Endothelial cell of umbilical vein (primary cell): Measurements from ENCODE around the gene RAB5IF. TPM values are rescaled to one million over a fixed set of nuclear protein-coding genes. Genes with fewer than 3 reads are reported as not detected.

ENCODE experiments used
- BruUV-seq: library from RNA; stranded (reverse); fragments of 400-500 nt; replicated peaks from 2 replicates; lab custom pipeline; 2021; lab: Mats Ljungman, UMichigan
- CTCF ChIA-PET: fragments of 300-600, 350-600 bp; sonication (Branson Sonifier 250); formaldehyde crosslinking; loops from one replicate; lab custom pipeline; 2021; ENCODE audit warnings: antibody characterized with exemption, inconsistent platforms; lab: Charles Lee
- POLR2A ChIA-PET: fragments of 300-600, 350-600 bp; sonication (Branson Sonifier 250); formaldehyde crosslinking; loops from one replicate; lab custom pipeline; 2021; ENCODE audit warnings: antibody characterized with exemption, inconsistent platforms; lab: Charles Lee
- DNase-seq: peaks from one replicate; pipeline ENCODE4 v3.0.0-alpha.2; 2011; ENCODE audit warnings: low read depth, low spot score
- FAIRE-seq: peaks from 2 replicates; lab custom pipeline; 2011; peaks lifted over from hg19 to GRCh38; lab: Jason Lieb, UNC
- H2AFZ ChIP-seq: 2 replicates; pipeline ENCODE4 v1.6.0; 2012; ENCODE audit warnings: low read depth, low read length, control low read depth, inconsistent platforms
- H3K27ac ChIP-seq: 2 replicates; pipeline ENCODE4 v1.5.1; 2011; ENCODE audit warnings: low read depth, mild to moderate bottlenecking, control low read depth, low read length, moderate library complexity; ENCODE audit not compliant: insufficient read depth
- H3K27me3 ChIP-seq, 2 experiments: 2 replicates each; pipeline versions ENCODE4 v1.6.0 to v1.6.1; 2011; ENCODE audit warnings: low read length in 2 of 2, mixed read lengths in 1 of 2; ENCODE audit not compliant: control insufficient read depth in 2 of 2, insufficient read depth in 2 of 2
- H3K36me3 ChIP-seq, 2 experiments: 2 replicates in 1 of 2; 3 replicates in 1 of 2; pipeline ENCODE4 v1.5.1; 2011; ENCODE audit warnings: low read length in 2 of 2, mild to moderate bottlenecking in 1 of 2, moderate library complexity in 1 of 2; ENCODE audit not compliant: control insufficient read depth in 2 of 2, insufficient read depth in 2 of 2; ENCODE audit errors: extremely low read depth in 1 of 2
- H3K4me1 ChIP-seq: 3 replicates; pipeline ENCODE4 v1.5.1; 2011; ENCODE audit warnings: mild to moderate bottlenecking, low read length; ENCODE audit not compliant: control insufficient read depth, insufficient read depth; ENCODE audit errors: extremely low read depth
- H3K4me2 ChIP-seq: 2 replicates; pipeline ENCODE4 v1.6.1; 2011; ENCODE audit warnings: low read length, control low read depth, mixed read lengths; ENCODE audit not compliant: insufficient read depth
- H3K4me3 ChIP-seq, 3 experiments: fragments of 200-600 bp in 1 of 3; sonication (generic), shearing (Covaris generic) in 1 of 3; replicated peaks in 1 of 3; 2 replicates each; pipeline ENCODE4 v1.5.1; 2011 to 2016; ENCODE audit warnings: control low read depth in 3 of 3, low read length in 3 of 3, mild to moderate bottlenecking in 2 of 3, inconsistent platforms in 1 of 3, low read depth in 1 of 3, moderate library complexity in 1 of 3; ENCODE audit not compliant: insufficient read depth in 1 of 3
- H3K79me2 ChIP-seq: 2 replicates; pipeline ENCODE4 v1.6.0; 2012; ENCODE audit warnings: low read length, inconsistent platforms; ENCODE audit not compliant: control insufficient read depth, insufficient read depth
- H3K9ac ChIP-seq: replicated peaks from 2 replicates; pipeline ENCODE3; 2011; ENCODE audit warnings: low read length, control low read depth; ENCODE audit not compliant: insufficient read depth; ENCODE audit errors: extremely low read depth
- H3K9me1 ChIP-seq: replicated peaks from 3 replicates; pipeline ENCODE4 v1.6.0; 2011; ENCODE audit warnings: mild to moderate bottlenecking, low read length; ENCODE audit not compliant: control insufficient read depth, insufficient read depth; ENCODE audit errors: extremely low read depth
- H3K9me3 ChIP-seq: replicated peaks from 2 replicates; pipeline ENCODE4 v1.5.1; 2012; ENCODE audit warnings: low read length, inconsistent platforms; ENCODE audit not compliant: control insufficient read depth, insufficient read depth
- H4K20me1 ChIP-seq: replicated peaks from 2 replicates; pipeline ENCODE3; 2011; ENCODE audit warnings: mild to moderate bottlenecking, low read length; ENCODE audit not compliant: control insufficient read depth, insufficient read depth; ENCODE audit errors: extremely low read depth
- CTCF ChIP-seq, 2 donors: IDR thresholded peaks; 1 replicate in 1 of 2; 2 replicates in 1 of 2; pipeline ENCODE4 v1.5.1; 2011; ENCODE audit warnings: low read length in 2 of 2, mild to moderate bottlenecking in 2 of 2, moderate library complexity in 2 of 2, control low read depth in 1 of 2, inconsistent platforms in 1 of 2, low read depth in 1 of 2; ENCODE audit not compliant: insufficient read depth in 1 of 2; ENCODE audit errors: extremely low read depth in 1 of 2
- EZH2 ChIP-seq: IDR thresholded peaks from 2 replicates; pipeline ENCODE4 v1.6.1; 2012; ENCODE audit warnings: borderline replicate concordance, low read depth, mild to moderate bottlenecking, moderate library complexity, low read length, inconsistent platforms; ENCODE audit not compliant: severe bottlenecking
- FOS ChIP-seq: IDR thresholded peaks from 2 replicates; pipeline ENCODE4 v1.6.1; 2011; ENCODE audit warnings: mild to moderate bottlenecking, low read length, moderate library complexity, borderline replicate concordance; ENCODE audit not compliant: insufficient read depth
- GATA2 ChIP-seq: IDR thresholded peaks from 2 replicates; pipeline ENCODE4 v1.7.0; 2011; ENCODE audit warnings: low read depth, mild to moderate bottlenecking, moderate library complexity, mixed read lengths, low read length; ENCODE audit not compliant: insufficient read length, insufficient read depth
- JUN ChIP-seq: IDR thresholded peaks from 2 replicates; pipeline ENCODE4 v1.6.1; 2011; ENCODE audit warnings: borderline replicate concordance, low read depth; ENCODE audit not compliant: insufficient read length, insufficient read depth
- MYC ChIP-seq: IDR thresholded peaks from one replicate; pipeline ENCODE4 v1.6.1; 2011; ENCODE audit warnings: mild to moderate bottlenecking, low read depth, low read length
- POLR2A ChIP-seq: IDR thresholded peaks from 2 replicates; pipeline ENCODE4 v1.6.1; 2012; ENCODE audit warnings: low read depth, mild to moderate bottlenecking, control low read depth, low read length
- POLR2AphosphoS5 ChIP-seq: IDR thresholded peaks from 2 replicates; pipeline ENCODE4 v1.6.1; 2012; ENCODE audit warnings: low read depth, mild to moderate bottlenecking, control low read depth, low read length, moderate library complexity; ENCODE audit not compliant: insufficient read depth
- dilution Hi-C: fragments of 300-500 bp; cut with MboI; formaldehyde crosslinking; loops from one replicate; pipeline ENCODE4 v1.15.0; 2019; ENCODE audit warnings: low sequenced_read_pairs; ENCODE audit not compliant: extremely low pct_ligation_motif_present
- intact Hi-C: fragments of 100-400 bp; cut with micrococcal nuclease; formaldehyde crosslinking; loops from one replicate; pipeline ENCODE4 v1.10.0; 2022
- polyA plus RNA-seq, 4 experiments: library from polyadenylated mRNA; depleted of rRNA in 3 of 4; stranded (reverse) in 3 of 4; unstranded in 1 of 4; fragments of >200 nt; gene quantifications; 2 replicates each; pipeline versions ENCODE4 v1.2.1 to v1.2.3, GENCODE V29; 2011 to 2012; ENCODE audit warnings: missing spikeins in 1 of 4
- total RNA-seq: library from RNA; stranded (reverse); gene quantifications from 2 replicates; pipeline ENCODE4 v1.2.3, GENCODE V29; 2021
- TF ChIP-seq, protein P1 (sequence below): IDR thresholded peaks from 2 replicates; pipeline ENCODE4 v1.6.1; 2011; ENCODE audit not compliant: insufficient read depth, insufficient read length

Gene RAB5IF
- total and polyA plus RNA-seq, 2 donors (not counting 3 experiments of a cell fraction or from before 2014, with no cell fraction given): 113 to 162 TPM

GRCh38 chr20:36654506-36654905 lies 48.9 kb downstream of the RAB5IF start:
- H3K9me3 ChIP-seq: no peaks in the 10 kb centered on the region
- H3K4me1 ChIP-seq: no peaks in the 10 kb centered on the region
- no peak overlapping the region for H3K27ac ChIP-seq
- no peak overlapping the region for H3K4me2 ChIP-seq
- TF ChIP-seq FOS: no peak
- TF ChIP-seq GATA2: no peak
- no peaks in the 10 kb centered on the region for H3K79me2 ChIP-seq
- BruUV-seq: no TSS peak
- no peak overlapping the region for H3K9ac ChIP-seq
- no peak overlapping the region for H2AFZ ChIP-seq
- H3K27me3 ChIP-seq: no peaks in the 10 kb centered on the region
- dilution Hi-C loops (no loop called here), intact Hi-C loops (no loop called here)
- ChIA-PET CTCF (interaction anchor here (1.5 kb wide), 1 partner anchor 39 kb away, joined by 5 read pairs; no protein-coding TSS in a partner anchor), POLR2A (no interaction called here)
- H3K36me3 ChIP-seq: peaks cover 0 to 5% of the 10 kb centered on the region in 2 experiments
- H3K9me1 ChIP-seq: no peaks in the 10 kb centered on the region
- DNase-seq: no peak
- no peak overlapping the region for H3K4me3 ChIP-seq
- H4K20me1 ChIP-seq: no peaks in the 10 kb centered on the region
- no peak for FAIRE-seq

- no peaks in the 10 kb centered on the region for H4K20me1 ChIP-seq
- intact Hi-C loops: no loop called here
- no peaks in the 10 kb centered on the region for H3K9me3 ChIP-seq
- ChIA-PET POLR2A (no interaction called here), CTCF (interaction anchor here (1.1 to 1.5 kb wide), 2 partner anchors 14 to 39 kb away, joined by 3 to 5 read pairs; no protein-coding TSS in a partner anchor)
- H3K9ac ChIP-seq: no peak overlapping the region
- DNase-seq (no peak), FAIRE-seq (no peak)
- H3K4me2 ChIP-seq: no peak overlapping the region
- H3K9me1 ChIP-seq: no peaks in the 10 kb centered on the region
- BruUV-seq: no TSS peak
- H3K27ac ChIP-seq: no peak overlapping the region
- H3K79me2 ChIP-seq: no peaks in the 10 kb centered on the region
- H3K4me1 ChIP-seq: no peaks in the 10 kb centered on the region
- dilution Hi-C loops: no loop called here
- H3K27me3 ChIP-seq: no peaks in the 10 kb centered on the region
- H3K4me3 ChIP-seq: no peak overlapping the region
- no peak overlapping the region for H2AFZ ChIP-seq
- no peak for TF ChIP-seq FOS
- TF ChIP-seq JUN: no peak
- TF ChIP-seq GATA2: no peak
- no peak for TF ChIP-seq POLR2AphosphoS5
- TF ChIP-seq EZH2: no peak
- no peak for TF ChIP-seq POLR2A
- TF ChIP-seq, protein P1, sequence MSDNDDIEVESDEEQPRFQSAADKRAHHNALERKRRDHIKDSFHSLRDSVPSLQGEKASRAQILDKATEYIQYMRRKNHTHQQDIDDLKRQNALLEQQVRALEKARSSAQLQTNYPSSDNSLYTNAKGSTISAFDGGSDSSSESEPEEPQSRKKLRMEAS: no peak
- TF ChIP-seq MYC: no peak
- TF ChIP-seq CTCF (IDR thresholded peaks at IDR 0.05; ENCODE audit: extremely low read depth in 1 of 2, insufficient read depth in 1 of 2, low read depth in 1 of 2, low read length in 2 of 2): no peak
- peaks cover 0 to 5% of the 10 kb centered on the region in 2 experiments for H3K36me3 ChIP-seq
Measured at GRCh38 chr20:36655004-36655403, 49.4 kb downstream of the RAB5IF start.
